Bronchus fibroblast of lung (primary cell): Measurements from ENCODE around the gene GDF7. TPM values are rescaled to one million over a fixed set of nuclear protein-coding genes. Genes with fewer than 3 reads are reported as not detected.

ENCODE experiments used
- total RNA-seq: library from RNA; depleted of rRNA; stranded (reverse); fragments of >200 nt; gene quantifications from 2 replicates; pipeline ENCODE4 v1.2.3, GENCODE V29; 2015

Gene GDF7
- total RNA-seq = not detected in 2 replicates

DNA sequence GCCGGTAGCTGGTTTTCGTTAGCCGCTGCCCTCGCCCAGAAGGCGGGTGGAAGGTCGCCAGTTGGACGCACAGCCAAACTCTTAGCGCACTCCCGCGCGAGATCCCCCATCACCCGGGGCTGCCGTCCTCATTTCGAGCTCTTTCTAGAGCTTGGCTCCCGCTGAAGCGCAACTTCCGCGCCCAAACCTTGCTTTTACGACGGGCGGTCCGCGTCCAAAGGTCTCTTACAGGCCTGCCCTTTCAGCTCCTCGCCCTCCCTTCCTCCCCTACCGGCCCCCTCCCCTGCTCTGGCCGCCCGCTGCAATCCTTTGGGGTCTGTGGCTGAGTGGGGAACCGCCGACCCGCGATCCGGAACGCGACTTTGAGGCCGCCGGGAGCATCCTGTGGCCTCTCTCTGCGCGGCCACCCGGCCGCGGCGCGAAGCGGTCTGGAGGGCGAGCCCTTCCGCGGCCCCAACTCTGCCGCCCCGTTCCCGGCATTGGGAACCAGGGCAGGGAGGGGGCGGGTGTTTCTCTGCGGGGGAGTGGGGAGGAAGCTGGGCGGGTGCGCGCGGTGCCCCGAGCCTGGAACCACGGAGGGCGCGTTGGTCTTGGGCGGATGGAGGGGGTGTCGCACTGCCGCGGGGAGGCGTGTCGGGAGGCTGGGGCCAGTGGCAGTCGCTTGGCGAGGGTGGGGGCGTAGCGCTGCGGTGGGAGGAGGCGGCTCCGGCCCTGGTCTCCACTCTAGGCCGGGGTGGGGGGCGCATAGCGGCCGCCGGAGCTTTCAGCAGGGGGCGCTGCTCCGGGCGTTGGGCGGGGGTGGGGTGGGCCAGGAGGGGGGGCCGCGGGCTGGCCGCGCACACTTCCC is at the start of gene GDF7:
GDF7 (plus strand) TSS at position 841 of the 847 bp plus-strand sequence. CDS start 96 bp downstream, outside the sequence.

DNA sequence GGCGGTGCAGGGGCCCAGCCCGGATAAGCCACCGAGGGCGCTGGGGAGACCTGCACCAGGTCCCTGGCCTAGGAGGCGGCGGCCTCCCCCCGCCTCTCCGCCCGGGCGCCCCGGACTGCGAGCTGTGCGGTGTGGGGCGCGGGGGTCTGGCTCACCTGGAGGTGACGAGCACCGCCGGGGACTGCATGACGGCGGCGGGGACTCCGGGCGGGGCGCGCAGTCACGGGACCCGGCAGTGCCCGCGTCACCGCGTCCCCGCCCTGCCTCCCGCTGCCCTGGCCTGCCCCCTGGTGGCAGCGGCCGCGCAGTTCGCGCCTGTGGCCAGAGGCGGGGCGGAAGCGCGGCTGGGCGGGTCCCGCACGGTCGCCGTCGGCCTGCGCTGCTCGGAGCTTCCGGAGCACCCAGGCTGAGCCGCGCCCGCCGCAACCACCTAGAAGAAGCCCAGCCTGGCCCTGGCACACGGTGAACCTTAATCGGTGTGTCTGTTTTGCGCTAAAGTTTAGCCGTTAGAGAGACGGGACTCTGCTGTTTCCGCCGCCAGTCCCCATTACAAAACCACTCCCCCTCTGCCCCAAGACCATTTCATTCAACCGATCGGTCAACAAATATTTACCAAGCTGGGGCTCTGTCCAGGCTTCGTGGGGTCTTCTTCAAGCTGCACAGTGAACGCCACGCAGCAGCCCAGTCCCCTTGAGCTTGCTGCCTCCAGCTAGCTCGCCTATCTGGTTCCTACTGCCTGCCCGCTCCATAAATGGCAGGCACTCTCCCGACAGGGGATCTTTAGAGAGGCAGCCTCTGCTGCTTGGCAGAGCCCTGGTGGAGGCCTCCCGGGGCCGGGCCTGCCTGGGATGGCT is 15.8 kb upstream of the GDF7 start, which contains the start of gene HS1BP3:
HS1BP3 (minus strand) TSS at position 222 of the 854 bp plus-strand sequence; CDS start at position 187, 35 bp downstream.

Other genes with a start within 250 kb of the GDF7 start
- gene RHOB, start 220.1 kb upstream of the GDF7 start, total RNA-seq = 130 and 145 TPM in 2 replicates
- 19.0 and 19.2 TPM in 2 replicates for gene HS1BP3, start 16.0 kb upstream of the GDF7 start, total RNA-seq
- 16.6 and 17.1 TPM in 2 replicates for gene LDAH, start 156.0 kb downstream of the GDF7 start, total RNA-seq